Astrocyte of the cerebellum (primary cell): ENCODE data around the gene PIEZO1.

ENCODE experiments used
- DNase-seq: peaks from one replicate; pipeline ENCODE4 v3.0.0-alpha.2; 2011; ENCODE audit warnings: low read depth
- H3K4me3 ChIP-seq: 2 replicates; pipeline ENCODE4 v1.5.1; 2011; ENCODE audit warnings: mild to moderate bottlenecking, low read depth, low read length, moderate library complexity
- in situ Hi-C: cut with HindIII; loops from 2 replicates; pipeline ENCODE4 v1.10.0; 2017; ENCODE audit warnings: low sequenced_read_pairs
- TF ChIP-seq, protein P1 (sequence below): IDR thresholded peaks from 2 replicates; pipeline ENCODE4 v1.5.1; 2012; ENCODE audit warnings: low read length, low read depth, moderate library complexity, mild to moderate bottlenecking; ENCODE audit errors: missing control alignments

PIEZO1 gene

DNA sequence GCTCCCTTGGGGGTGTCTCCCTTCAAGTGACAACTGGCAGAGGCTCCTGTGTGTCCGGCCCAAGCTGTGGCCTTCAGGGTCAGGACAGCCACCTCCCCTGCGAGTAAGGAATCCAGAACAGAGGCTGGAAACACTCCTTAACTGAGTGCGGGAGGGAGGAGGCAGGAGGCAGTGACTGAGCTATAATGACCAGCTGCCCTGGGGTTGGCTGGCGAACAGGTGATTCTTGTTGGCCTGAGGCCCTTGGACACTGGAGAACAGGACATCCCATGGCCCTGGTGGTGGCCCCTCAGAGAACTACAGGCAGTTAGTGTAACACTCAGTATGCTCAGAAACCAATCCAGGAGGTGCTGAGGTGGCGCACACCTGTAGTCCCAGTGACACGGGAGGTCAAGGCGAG is 89.3 kb downstream of the PIEZO1 start:
- no peak for DNase-seq
- TF ChIP-seq, protein P1, sequence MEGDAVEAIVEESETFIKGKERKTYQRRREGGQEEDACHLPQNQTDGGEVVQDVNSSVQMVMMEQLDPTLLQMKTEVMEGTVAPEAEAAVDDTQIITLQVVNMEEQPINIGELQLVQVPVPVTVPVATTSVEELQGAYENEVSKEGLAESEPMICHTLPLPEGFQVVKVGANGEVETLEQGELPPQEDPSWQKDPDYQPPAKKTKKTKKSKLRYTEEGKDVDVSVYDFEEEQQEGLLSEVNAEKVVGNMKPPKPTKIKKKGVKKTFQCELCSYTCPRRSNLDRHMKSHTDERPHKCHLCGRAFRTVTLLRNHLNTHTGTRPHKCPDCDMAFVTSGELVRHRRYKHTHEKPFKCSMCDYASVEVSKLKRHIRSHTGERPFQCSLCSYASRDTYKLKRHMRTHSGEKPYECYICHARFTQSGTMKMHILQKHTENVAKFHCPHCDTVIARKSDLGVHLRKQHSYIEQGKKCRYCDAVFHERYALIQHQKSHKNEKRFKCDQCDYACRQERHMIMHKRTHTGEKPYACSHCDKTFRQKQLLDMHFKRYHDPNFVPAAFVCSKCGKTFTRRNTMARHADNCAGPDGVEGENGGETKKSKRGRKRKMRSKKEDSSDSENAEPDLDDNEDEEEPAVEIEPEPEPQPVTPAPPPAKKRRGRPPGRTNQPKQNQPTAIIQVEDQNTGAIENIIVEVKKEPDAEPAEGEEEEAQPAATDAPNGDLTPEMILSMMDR, result no peak
- no peak overlapping the region for H3K4me3 ChIP-seq

DNA sequence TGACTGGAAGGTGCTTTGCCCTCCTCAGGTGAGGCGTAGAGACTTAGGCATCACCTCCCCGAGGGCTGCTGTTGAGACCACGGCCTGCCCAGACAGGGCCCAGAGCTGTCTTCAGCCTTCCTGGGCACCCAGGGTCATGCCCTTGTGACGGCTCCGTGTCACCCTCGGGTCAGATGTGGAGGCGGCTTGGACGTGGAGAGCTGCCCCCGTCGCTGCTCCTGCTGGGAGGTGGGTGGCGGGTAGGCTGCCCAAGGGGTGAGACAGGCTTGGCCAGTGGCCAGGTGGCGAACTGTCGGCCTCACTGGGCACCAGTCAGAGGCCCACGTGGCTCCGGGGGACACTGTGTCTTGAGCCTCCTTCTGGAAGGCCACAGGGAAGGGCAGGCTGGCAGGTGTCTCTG is 89.8 kb downstream of the PIEZO1 start:
- DNase-seq, result no peak
- TF ChIP-seq, protein P1, result no peak
- in situ Hi-C loops, result no loop called here
- no peak overlapping the region for H3K4me3 ChIP-seq

More for the DNA sequence above, 89.3 kb downstream of the PIEZO1 start:
- in situ Hi-C loops, result no loop called here

DNA sequence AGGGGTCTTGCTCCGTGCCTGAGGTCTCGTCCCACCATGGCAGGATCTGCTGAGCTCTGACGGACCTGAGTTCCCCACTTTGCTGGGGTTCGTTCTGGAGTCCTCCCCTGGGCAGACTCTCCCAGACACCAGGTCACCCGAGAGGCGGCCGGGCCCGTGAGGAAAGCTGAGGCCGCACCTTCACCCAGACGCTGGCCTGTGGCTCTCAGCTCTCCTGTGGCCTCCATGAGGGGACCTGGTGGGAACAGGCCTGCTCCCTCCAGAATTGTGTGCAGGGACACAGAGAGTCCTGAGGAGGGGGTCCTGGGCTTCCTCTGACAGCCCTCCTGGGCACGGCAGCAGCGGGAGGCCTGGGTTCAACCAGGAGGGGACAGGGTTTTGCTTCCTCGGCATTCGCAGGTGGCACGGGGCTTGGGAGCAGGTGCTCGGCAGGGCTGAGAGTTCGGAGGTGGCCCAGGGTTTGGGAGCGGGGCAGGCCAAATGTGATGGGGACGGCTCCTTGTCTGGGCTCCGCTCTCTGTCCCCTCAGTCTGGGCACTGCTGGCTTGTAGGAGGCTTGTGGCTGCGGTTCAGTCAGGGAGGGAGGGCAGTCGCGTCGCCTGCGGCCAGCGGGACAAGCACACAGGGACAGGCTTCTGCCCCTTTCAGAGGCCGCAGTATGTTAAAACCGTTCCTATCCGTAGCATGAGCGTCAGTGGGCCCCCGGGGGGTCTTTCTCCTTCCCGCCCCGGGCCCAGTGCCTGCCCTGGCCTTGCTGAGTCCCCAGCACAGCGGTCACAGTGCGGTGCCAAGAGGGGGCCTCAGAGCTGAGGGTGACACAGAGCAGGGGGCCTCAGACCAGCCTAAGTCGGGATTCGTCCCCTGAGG is 90.6 kb downstream of the PIEZO1 start:
- in situ Hi-C loops, result no loop called here
- TF ChIP-seq, protein P1, result no peak
- DNase-seq, result no peak
- no peak overlapping the region for H3K4me3 ChIP-seq

DNA sequence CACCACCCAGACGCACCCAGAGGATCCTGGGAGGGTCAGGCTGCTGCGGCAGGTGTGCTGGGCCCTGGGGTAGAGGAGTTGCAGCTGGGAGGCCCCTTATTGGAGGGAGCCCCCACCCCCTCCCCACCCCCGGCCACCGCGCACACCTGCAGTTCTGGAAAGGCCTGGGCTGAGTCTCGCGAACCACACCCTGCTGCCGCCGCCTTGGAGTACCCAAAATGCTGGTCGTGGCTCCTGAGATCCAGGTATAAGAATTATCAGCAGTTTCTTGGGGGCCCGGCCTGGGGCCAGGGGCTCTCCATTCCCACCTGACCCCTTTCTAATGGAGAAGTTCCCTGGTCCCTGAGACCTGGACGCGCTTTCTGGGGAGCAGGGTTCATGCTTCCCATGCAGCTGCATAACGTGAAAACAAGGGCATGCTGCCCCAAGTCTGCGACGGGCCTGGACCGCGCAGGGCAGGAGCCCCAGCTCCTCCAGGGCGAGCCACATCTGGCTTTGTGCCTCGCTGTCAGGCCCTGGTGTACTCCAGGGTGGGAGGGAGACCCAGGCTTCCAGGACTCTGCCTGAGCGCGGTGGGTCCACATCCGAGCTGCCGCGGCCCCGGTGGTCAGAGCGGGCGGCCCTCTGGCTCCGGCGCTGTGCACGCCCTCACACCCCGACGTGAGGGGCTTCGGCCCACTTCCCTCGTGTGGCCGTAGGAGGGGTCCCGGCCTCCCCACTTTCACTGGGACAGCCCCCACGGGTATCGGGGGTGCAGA is 91.4 kb downstream of the PIEZO1 start:
- DNase-seq, result no peak
- TF ChIP-seq, protein P1, result no peak
- in situ Hi-C loops, result no loop called here
- no peak overlapping the region for H3K4me3 ChIP-seq

DNA sequence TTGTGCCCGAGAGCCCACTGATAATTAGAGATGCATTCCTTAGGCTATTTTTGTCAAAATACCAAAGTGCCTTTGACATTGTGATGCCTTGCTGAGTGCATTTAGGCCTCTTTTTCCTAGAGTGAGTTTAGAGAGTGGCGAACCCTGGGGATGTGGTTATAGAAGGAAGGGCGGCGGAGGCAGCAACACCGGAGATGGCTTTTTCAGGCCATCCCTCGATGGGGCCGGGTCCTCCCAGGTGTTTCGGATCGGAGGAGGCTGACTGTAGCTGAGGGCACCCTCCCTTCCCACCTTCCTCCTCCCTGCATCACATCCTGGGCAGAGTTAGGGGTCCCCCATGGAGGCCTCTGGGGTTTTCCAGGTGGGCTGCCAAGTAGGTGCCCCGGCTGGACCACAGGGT is 92.2 kb downstream of the PIEZO1 start:
- no peak overlapping the region for H3K4me3 ChIP-seq
- in situ Hi-C loops, result no loop called here
- no peak for DNase-seq
- TF ChIP-seq, protein P1, result no peak

DNA sequence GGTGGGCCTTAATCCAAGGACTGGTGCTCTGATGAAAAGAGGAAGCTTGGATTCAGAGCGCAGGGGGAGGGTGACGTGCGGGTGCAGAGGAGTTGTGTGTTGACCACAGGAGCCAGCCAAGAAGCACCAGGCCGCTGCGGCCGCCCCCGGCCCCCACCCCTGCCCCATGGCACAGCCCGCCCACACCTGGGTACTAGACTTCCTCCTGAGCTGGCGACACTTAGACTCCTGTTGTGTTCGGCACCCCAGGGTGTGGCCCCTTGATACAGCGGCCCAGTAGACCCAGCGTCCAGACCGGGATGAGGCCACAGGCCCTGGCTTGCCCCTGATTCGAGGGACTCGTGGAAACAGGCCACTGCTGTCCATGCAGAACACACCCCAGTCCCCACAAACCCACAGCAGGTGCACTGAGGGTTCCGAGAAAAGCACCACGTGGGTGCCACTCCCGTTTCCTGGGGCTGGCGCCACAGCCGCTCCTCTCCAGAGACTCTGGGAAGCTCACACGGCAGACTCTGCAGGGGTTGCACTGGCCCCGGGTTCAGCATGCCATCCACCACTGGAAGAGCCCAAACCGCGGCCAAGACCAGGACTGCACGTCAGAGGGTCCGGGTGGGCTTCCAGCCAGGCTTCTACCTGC is 93.0 kb downstream of the PIEZO1 start:
- DNase-seq, result no peak
- H3K4me3 ChIP-seq, result no peak overlapping the region
- TF ChIP-seq, protein P1, result no peak
- in situ Hi-C loops, result no loop called here
